HepG2 (cell line): ENCODE results near the gene GNAL. TPM values are rescaled to one million over a fixed set of nuclear protein-coding genes. Genes with fewer than 3 reads are reported as not detected.
A peak's percentile ranks its signal among the peaks of the same experiment; 100 is the strongest.

Source experiments
- AHDC1 ChIP-seq: sonication (generic); formaldehyde crosslinking; IDR thresholded peaks from 2 replicates; pipeline ENCODE4 v1.5.1; 2020; ENCODE audit warnings: mild to moderate bottlenecking, missing genetic modification reagents, borderline replicate concordance
- GFI1 ChIP-seq: sonication (generic); formaldehyde crosslinking; IDR thresholded peaks from 2 replicates; pipeline ENCODE4 v1.5.0; 2020; ENCODE audit warnings: missing genetic modification reagents, mild to moderate bottlenecking, borderline replicate concordance
- IKZF1 ChIP-seq: fragments of 450-650 bp; IDR thresholded peaks from 2 replicates; pipeline ENCODE4 v1.7.1; 2016
- PPARG ChIP-seq: conservative IDR thresholded peaks from 2 replicates; pipeline ENCODE4 v1.6.1; 2016; ENCODE audit warnings: missing biosample characterization, missing genetic modification reagents
- RBM22 ChIP-seq: fragments of 200-400 bp; formaldehyde crosslinking; optimal IDR thresholded peaks from 2 replicates; pipeline ENCODE3; 2017; ENCODE audit warnings: mild to moderate bottlenecking, low read length, moderate library complexity
- RNF219 ChIP-seq: sonication (generic); formaldehyde crosslinking; IDR thresholded peaks from 2 replicates; pipeline ENCODE4 v1.5.0; 2020; ENCODE audit warnings: mild to moderate bottlenecking, missing genetic modification reagents
- SMARCE1 ChIP-seq: fragments of 450-650 bp; IDR thresholded peaks from 2 replicates; pipeline ENCODE4 v1.6.1; 2017; ENCODE audit warnings: borderline replicate concordance
- WIZ ChIP-seq: sonication (generic); formaldehyde crosslinking; IDR thresholded peaks from 2 replicates; pipeline ENCODE4 v1.5.1; 2020; ENCODE audit warnings: mild to moderate bottlenecking, missing genetic modification reagents
- XRCC5 ChIP-seq: fragments of 200-400 bp; formaldehyde crosslinking; optimal IDR thresholded peaks from 2 replicates; pipeline ENCODE3; 2017; ENCODE audit warnings: mild to moderate bottlenecking, low read length
- ZBTB39 ChIP-seq: sonication (generic); formaldehyde crosslinking; IDR thresholded peaks from 2 replicates; pipeline ENCODE4 v1.5.0; 2020; ENCODE audit warnings: missing genetic modification reagents
- ZFP82 ChIP-seq: sonication (generic); formaldehyde crosslinking; IDR thresholded peaks from 2 replicates; pipeline ENCODE4 v1.5.1; 2020; ENCODE audit warnings: mild to moderate bottlenecking, missing genetic modification reagents, borderline replicate concordance
- ZNF280D ChIP-seq: sonication (generic); formaldehyde crosslinking; IDR thresholded peaks from 2 replicates; pipeline ENCODE4 v1.5.1; 2020; ENCODE audit warnings: mild to moderate bottlenecking, missing genetic modification reagents
- ZNF333 ChIP-seq: sonication (generic); formaldehyde crosslinking; IDR thresholded peaks from 2 replicates; pipeline ENCODE4 v1.4.0; 2020; ENCODE audit warnings: mild to moderate bottlenecking, missing genetic modification reagents, borderline replicate concordance
- ZNF44 ChIP-seq: sonication (generic); formaldehyde crosslinking; IDR thresholded peaks from 2 replicates; pipeline ENCODE4 v1.5.1; 2020; ENCODE audit warnings: mild to moderate bottlenecking, missing genetic modification reagents
- ZNF850 ChIP-seq: sonication (generic); formaldehyde crosslinking; conservative IDR thresholded peaks from 2 replicates; pipeline ENCODE4 v1.9.0; 2021; ENCODE audit warnings: mild to moderate bottlenecking, missing genetic modification reagents
- polyA plus RNA-seq, 8 experiments: library from polyadenylated mRNA; depleted of rRNA in 3 of 8; stranded (reverse) in 7 of 8; unstranded in 1 of 8; fragments of >200 nt; fragmentation: Illumina TruSeq in 4 of 8; extraction: Trizol in 4 of 8; gene quantifications; 2 replicates each; pipeline versions ENCODE4 v1.2.1 to v1.2.3, GENCODE V29; 2011 to 2016; ENCODE audit warnings: low read depth in 4 of 8, missing spikeins in 1 of 8, mixed read lengths in 1 of 8; ENCODE audit not compliant: insufficient read depth in 1 of 8
- total RNA-seq, 5 experiments: library from RNA; depleted of rRNA; stranded (reverse); fragments of >200 nt; fragmentation: Illumina TruSeq; extraction: Trizol; gene quantifications; 2 replicates each; pipeline ENCODE4 v1.2.3, GENCODE V29; 2016; ENCODE audit warnings: low read depth in 1 of 5

The GNAL gene
- total and polyA plus RNA-seq, 2 of the 13 experiments (the other 11 are each of a cell fraction or from before 2014, with no cell fraction given) = 0.87 to 1.4 TPM

- TF ChIP-seq AHDC1 (CRISPR knock-in tag) = no peak
- no peak for TF ChIP-seq RBM22
- TF ChIP-seq XRCC5 = peak; percentile 72
- no peak for TF ChIP-seq RNF219 (CRISPR knock-in tag)
- no peak for TF ChIP-seq ZNF44
- TF ChIP-seq ZNF850 (CRISPR knock-in tag) = no peak
- TF ChIP-seq ZNF280D = no peak
- no peak for TF ChIP-seq WIZ (CRISPR knock-in tag)
- no peak for TF ChIP-seq SMARCE1
- no peak for TF ChIP-seq ZNF333
- no peak for TF ChIP-seq PPARG
- no peak for TF ChIP-seq ZBTB39 (CRISPR knock-in tag)
- TF ChIP-seq GFI1 (CRISPR knock-in tag) = no peak
- no peak for TF ChIP-seq IKZF1
- TF ChIP-seq ZFP82 = no peak
These were observed 44.0 kb downstream of the GNAL start (continued) for GRCh38 chr18:11733031-11733430.
